Right renal pelvis (tissue), 4 donors: Measurements from ENCODE around the gene NPDC1. TPM values are rescaled to one million over a fixed set of nuclear protein-coding genes. Genes with fewer than 3 reads are reported as not detected.

ENCODE experiments used
- DNase-seq, 4 donors: peaks; one replicate each; pipeline ENCODE4 v3.0.0-alpha.2; 2013; ENCODE audit warnings: low read depth in 4 of 4, low spot score in 3 of 4, missing footprints in 1 of 4
- polyA plus RNA-seq, 4 donors: library from polyadenylated mRNA; unstranded; fragments of 120-200 nt; gene quantifications; one replicate each; pipeline ENCODE4 v1.2.1, GENCODE V29; 2013; ENCODE audit not compliant: insufficient read length in 4 of 4

The NPDC1 gene, protein sequence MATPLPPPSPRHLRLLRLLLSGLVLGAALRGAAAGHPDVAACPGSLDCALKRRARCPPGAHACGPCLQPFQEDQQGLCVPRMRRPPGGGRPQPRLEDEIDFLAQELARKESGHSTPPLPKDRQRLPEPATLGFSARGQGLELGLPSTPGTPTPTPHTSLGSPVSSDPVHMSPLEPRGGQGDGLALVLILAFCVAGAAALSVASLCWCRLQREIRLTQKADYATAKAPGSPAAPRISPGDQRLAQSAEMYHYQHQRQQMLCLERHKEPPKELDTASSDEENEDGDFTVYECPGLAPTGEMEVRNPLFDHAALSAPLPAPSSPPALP
- polyA plus RNA-seq: 10 to 100 TPM; 22.8 to 47.1 (median 26.5) TPM

DNA sequence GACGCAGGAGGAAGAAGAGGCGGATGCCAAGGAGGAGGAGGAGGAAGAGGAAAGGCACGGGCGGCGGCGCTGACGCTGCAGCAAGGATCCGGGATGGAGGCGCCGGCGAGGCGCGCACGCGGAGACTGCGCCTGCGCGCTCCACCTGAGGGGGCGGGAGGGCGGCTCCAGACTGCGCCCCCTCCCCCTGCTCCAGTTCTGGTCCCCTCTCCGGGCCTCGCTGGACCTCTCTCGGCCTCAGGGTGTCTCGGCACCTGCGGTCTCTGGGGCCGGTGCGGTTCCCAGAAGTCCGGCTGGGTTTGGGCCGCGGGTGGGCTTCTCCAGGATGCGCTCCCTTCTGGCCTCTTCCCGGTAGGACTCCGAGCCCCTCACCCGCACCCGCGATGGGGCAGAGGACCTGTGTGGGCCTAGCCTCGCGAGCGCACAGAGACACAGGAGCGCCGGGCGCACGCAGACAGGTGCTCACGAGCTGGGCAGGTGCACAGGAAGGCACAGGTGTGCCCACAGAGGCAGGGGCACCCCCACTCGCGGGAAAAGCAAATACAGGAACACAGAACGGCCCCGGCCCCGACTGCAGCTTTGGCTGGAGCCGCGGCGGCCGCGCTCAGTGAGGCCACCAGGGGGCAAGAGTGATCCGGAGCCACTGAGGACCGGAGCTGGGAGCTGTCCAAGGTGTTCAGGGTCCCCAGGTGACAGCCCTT is at the start of gene NPDC1:
TSS of gene NPDC1 (minus strand) at position 90 of the 700 bp plus-strand sequence. CDS start 188 bp downstream, outside the sequence.
- DNase-seq: peak in 1 of 4 donors; percentile 74

DNA sequence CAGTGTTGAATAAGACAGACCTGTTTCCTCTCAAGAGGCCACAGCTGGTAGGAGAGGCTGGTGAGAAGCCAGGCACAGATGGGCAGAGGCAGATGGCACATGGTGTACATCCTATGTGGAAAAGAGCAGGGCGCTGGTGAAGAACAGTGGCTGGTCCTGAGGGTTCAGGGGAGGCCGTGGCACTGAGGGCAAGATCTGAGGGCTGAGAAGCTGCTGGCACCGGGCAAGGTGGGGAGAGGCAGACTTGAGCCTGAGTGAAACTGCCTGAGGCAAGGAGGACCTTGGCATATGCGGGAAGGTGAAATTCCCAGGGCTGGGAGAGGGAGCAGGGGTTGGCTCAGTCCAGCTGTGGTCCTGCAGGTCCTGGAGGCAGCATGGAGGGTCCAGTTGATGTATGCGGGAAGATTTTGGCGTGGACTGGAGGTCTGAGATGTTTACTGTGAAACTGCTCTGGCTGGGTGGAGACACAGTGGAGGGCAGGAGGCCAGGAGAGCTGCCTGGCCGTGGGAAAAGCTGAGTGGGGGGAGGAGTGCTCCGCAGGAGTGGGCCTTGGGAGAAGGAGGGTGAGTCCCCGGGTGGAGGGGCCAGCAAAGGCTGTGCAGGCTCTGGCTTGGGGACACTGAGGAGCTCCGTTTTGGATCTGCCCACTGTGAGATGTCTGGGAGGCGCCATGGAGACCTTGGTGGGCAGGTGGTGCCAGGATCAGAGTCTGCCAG is 43.4 kb upstream of the NPDC1 start:
- no peak for DNase-seq

DNA sequence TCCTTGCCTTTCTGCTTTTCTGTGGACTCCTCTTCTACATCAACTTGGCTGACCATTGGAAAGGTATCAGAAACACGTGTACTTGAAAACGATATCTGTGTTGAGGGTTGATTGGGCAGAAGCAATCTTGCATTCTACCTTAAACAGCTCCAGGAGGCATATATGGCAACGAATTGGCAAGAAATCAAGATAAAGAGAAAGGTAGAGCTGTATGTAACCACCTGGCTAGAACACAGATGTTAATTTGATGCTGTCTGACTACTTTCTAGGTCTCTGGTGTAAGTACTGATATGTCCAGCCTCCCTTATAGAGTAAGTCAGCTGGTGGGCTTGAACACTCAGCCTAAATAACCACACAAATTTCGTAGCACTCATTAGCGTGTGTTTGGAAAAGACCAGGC is 42.1 kb upstream of the NPDC1 start:
- no peak for DNase-seq

DNA sequence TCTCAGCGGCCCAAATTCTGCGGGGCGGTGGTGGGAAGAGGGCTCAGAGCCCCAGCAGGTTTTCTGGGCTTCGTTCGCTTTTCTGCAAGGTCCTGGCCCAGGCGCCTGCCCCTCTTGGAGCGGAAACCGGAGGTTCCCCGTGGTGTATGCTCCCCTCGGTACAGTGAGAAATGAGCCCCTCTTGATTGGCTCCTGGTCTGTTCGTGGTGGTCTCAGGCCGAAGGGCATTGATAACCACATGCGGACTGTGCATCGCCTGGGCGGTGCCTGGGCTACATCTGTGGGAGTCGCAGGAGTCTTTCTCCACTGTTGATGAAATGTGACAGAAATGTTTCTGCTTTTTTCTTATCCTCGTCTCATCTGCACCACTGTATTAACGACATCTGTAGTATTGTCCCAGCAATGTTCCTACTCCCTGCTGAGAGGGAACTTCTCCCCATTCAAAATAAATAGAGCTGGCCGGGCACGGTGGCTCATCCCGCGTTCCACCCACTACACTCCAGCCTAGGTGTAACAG is 41.5 kb upstream of the NPDC1 start:
- no peak for DNase-seq

DNA sequence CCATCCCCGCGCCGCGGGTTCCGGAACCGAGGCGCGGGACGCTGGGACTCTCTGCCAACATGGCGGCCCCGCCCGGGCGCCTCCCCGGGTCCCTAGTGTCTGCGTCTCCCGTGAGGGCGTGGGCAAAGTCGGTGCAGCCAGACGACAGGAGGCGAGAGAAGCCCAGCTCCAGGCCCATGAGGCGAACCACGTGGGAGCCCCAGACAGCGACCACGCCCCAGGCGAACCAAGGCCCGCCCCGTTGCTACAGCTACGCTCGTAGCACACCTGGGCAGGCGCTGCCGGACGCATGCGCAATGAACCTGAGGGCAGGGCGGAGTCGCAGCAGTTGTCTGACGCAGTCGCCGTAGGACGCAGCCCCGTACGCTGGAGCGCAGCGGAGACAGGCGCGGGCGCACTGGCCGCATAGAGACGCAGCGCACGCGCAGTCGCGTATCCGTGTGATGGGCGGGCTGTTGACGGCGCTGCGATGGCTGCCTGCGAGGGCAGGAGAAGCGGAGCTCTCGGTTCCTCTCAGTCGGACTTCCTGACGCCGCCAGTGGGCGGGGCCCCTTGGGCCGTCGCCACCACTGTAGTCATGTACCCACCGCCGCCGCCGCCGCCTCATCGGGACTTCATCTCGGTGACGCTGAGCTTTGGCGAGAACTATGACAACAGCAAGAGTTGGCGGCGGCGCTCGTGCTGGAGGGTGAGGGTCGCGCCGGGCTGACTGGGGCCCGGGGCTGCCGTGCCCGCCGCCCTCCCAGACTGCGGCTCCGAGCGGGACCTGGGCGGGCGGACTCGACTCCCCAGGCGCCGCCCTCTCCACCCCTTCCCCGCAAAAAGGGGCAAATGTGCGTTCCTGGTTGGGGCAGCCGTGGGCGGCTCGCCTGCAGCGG is 40.8 kb upstream of the NPDC1 start, which contains the start of gene MAN1B1:
TSS of gene MAN1B1 (plus strand) at position 455 of the 878 bp plus-strand sequence. CDS start at position 470, 15 bp downstream.
- DNase-seq: peak; percentile 94 to 99 (median 95)

DNA sequence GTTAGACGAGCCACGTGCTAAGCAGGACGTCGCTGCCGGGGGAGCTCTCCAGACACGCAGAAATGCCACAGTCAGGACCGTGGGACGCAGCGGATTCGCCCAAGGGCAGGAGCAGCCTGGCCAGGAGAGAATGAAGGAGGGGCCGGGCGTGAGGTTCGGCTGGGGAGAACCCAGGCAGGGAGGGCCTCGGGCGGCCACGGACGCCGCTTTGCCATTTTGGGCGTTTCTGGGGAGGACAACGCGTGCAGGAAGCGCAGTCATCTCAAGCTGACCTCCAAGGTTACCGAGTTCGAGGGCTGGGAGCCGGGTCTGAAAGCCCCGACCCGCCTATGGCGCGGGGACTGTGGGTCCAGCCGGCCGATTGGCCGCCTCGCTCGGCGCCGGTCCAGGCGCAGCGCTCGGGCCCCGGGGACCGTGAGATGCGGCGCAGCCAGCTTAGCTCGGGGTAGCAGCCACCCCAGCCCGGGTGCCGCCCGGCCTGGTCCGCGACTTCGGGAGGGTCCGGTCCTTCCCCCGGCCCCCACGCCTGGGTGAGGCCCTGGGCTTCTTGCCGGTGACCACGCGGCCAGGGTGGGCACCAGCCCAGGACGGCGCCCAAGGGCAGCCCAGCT is 40.0 kb upstream of the NPDC1 start:
- DNase-seq: no peak

DNA sequence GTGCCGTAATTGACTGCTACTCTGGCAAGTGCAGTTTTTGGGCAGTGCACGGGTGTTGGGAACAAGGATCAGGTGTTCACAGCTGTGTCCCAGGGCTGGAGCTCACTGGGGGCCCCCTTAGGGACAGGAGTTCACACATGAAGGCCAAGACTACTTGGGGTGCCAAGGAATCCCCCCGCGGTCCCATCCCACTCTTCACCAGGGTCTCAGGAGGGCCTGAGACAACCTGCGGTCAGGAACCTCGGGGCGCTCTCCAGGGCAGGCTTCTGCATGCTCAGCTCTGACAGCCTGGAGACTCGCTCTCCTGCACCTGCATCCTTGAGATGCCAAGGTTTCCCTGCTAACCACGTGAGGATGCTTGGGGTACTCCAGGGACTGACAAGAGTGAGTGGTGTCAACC is 38.5 kb upstream of the NPDC1 start:
- DNase-seq: no peak

DNA sequence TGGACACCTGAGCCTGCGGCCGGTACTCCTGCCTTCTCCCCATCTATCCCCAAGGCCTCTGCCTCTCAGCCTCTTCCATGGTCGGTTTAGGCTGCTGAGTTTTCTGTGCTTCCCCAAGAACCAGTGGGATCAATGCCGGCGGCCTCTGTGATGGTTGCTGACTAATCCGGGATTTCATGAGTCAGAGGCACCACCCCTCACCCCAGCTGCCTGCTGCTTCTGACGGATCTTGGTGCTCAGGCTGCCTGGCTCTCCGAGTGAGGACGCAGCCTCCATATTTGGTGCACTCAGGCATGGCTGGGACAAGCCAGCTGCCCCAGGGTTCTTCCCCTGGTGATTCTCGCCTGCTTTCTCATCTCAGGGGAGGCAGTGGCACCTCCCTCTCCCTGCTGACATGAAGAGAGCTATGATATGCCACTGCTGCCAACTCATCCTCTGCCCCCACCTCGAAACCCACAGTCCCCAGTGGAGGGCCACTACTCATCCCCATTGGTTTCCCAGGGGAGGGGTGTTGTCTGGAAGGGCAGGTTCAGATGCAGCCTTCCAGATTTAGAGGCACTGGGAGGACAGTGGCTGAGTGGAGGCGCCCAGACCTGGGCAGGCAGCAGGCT is 37.5 kb upstream of the NPDC1 start:
- no peak for DNase-seq

DNA sequence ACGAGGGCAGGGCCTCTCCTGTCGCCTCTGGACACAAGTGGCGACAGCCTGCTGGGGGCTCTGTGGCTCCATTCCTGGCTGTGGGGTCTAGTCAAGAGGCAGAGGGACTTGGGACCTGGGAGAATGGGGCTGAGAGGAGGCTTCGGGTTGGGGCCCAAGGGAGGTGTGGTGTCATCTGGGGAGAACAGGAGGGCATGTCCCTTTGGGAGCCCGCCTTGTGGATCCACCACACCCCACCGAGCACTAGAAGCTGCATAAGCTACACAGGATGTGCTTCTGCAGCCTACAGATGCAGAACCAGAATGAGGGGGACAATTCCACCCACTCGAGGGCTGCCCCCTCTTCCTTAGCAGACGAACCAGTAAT is 36.9 kb upstream of the NPDC1 start:
- DNase-seq: no peak

DNA sequence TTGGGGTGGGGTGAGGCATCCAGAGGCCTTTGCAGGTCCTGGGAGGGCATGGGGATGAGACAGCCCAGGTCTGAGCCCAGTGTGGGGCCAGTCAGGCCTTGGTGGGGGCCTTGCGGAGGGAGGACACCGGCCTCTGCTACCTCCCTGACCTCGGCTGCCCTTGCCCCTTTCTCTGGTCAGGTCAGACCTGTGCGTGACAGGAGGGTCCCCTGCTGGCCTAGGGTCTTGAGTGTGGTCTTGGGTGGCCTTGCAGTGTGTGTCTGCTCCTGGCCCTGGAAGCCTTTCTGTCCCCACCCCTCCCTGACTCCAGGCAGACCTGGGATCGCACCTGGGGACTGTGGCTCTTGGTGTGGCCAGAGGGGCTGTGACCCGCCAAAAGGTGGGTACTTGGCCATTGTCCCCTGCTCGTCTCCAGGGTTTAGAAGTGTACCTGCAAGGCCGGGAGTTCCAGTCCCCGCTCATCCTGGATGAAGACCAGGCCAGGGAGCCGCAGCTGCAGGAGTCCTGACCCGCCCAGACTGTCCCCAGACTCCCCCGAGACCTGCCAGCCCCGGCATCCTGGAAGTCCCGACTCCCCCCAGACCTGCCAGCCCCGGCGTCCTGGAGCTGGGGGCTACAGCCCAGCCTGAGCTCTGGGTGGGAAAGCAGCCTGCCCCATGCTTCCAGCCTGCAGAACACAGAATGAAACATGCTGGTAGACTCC is 36.4 kb upstream of the NPDC1 start:
- no peak for DNase-seq

DNA sequence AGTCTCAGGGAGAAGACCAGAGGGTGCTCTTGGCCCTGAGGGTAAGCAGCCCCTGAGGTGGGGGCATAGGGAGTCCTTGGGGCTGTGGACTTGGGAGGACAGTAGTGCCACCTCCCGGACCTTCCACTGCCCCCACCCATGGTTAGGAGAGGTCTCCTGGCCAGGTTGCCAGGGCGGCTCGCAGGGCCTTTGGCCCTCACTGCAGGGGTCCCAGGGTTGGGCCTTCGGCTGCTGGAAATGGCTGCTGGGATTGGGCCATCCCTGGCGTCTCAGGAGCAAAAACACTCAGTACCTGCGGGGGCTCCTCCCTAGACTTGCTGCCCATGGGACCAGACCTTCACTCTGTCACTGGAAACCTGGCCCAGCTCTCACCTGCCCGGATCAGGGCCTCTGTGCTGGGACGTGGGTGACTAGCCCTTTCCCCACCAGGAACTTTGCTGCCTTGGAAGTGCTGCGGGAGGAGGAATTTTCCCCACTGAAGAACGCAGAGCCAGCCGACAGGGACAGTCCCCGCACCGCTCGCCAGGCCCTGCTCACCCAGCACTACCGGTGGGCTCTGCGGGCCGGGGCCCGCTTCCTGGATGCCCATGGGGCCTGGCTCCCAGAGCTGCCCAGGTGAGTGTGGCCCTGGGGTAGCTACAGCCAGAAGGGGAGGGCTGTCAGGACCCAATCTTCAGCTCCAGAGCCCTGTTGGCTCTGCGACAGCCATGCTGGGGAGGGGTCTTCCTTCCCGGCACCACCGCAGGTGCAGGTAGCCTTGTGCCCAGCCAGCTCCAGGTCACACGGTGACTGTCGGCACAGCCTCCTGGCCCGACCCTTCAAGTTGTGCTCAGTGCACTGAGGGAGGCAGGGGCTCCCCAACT is 34.5 kb upstream of the NPDC1 start:
- DNase-seq: no peak

DNA sequence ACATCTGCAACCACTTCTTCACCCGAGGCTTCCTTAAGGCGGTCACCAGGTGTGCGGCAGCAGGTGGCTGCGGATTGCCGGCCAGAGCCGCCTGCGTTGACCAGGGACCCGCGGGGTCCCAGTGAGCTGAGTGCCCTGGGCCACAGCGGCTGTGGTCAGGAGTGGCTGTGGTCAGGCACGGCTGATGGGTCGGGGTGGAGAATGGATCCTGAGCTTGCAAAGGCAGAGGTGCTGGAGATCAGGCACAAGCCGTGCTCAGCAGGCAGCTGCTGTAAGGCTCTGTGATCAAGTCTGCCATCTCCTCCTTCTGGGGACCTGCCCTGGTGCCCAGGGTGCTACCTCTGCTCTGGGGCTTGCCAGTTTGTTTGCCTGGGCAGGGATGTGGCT is 33.4 kb upstream of the NPDC1 start:
- no peak for DNase-seq

DNA sequence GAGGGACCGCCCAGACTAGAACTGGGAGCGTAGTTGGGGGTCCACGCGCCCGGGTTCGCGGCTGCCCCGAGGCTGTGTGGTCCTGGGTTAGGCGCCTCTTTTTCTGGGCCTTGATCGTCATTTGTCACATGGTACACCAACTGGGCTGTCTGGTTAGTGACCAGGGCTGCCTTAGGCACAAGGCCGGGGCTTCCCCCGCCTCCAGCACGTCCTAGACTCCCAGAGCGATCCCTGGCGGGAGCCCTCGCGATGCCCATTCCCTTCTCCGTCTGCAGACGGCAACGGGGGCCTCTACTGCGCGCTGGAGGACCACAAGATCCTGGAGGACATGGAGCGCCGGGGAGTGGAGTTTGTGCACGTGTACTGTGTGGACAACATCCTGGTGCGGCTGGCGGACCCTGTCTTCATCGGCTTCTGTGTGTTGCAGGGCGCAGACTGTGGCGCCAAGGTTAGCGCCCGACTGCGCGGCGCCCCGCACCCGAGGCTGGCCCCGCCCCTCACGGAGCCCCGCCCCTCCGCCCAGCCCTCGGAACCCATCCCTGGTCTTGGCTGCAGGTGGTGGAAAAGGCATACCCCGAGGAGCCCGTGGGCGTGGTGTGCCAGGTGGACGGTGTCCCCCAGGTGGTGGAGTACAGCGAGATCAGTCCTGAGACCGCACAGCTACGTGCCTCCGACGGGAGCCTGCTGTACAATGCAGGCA is 32.9 kb upstream of the NPDC1 start:
- no peak for DNase-seq

DNA sequence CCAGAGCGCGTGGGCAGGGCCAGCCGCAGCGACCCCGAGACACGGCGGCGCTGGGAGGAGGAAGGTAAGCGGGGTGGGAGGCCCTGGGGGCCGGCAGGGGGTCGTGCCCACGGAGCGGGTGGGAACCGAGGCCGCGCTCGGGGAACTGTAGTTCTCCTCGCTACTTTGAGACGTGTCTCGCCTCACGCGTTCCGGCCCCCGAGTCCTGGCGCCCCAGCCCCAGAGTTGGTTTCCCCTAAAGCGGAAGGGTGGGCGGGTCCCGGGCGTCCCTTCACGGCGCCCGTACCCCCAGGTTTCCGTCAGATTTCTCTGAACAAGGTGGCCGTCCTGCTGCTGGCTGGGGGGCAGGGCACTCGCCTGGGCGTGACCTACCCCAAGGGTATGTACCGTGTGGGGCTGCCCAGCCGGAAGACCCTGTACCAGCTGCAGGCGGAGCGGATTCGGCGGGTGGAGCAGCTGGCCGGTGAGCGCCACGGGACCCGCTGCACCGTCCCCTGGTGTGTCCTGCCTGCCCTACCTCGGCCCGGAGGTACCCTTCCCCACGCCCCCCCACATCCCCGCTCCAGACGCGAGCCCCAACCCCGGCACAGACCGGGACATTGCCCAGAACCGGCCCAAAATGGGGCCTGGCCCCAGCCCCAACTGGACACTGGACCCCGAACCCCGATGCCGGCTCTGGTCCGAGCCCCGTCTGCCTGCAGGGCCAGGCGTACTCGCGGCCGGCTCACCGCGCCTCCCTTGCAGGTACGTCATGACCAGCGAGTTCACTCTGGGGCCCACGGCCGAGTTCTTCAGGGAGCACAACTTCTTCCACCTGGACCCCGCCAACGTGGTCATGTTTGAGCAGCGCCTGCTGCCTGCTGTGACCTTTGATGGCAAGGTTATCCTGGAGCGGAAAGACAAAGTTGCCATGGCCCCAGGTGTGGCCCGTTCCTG is 32.0 kb upstream of the NPDC1 start:
- no peak for DNase-seq

DNA sequence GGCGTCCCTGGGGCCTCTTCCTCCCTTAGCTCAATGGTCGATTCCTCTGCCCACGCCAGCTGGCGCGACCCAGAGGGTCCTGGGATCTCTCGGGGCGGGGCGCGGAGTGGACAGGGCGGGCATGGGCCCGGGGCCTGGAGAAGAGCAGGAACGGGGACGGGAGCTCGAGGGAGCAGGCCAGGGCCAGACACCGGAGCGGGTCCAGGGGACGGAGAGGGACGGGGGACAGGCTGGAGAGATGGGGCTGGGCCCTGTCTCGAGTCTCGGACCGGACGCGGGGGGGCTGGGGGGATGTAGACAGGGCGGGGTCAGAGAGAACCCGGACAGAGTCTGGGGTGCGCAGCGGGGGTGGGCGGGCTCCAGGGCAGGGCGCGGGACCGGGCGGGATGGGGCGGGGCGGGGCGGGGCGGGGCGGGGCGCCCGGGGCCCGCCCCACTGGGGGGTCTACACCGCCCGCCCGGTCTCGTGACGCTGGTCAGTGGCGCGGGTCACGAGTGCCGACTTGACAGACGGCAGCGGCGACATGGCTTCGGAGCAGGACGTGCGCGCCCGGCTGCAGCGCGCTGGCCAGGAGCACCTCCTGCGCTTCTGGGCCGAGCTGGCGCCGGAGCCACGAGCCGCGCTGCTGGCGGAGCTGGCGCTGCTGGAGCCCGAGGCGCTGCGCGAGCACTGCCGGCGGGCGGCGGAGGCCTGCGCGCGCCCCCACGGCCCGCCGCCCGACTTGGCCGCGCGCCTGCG is 31.2 kb upstream of the NPDC1 start, which contains the start of gene UAP1L1:
TSS of gene UAP1L1 (plus strand) at position 508 of the 738 bp plus-strand sequence. CDS start at position 524, 16 bp downstream.
- no peak for DNase-seq
